ENCODE data around the gene RPS27. TPM values are rescaled to one million over a fixed set of nuclear protein-coding genes. Genes with fewer than 3 reads are reported as not detected.

RPS27 gene
- total and polyA plus RNA-seq, 2 donors (not counting 1 experiment from before 2014, with no cell fraction given), result 4,812 to 15,978 TPM

- Histone ChIP-seq H3K9ac (ENCODE audit: low read length) (peak overlapping the region; percentile 89), H3K27me3 (replicated peaks in 1 of 4; ENCODE audit: control extremely low read depth in 1 of 4, control insufficient read depth in 3 of 4, insufficient read depth in 4 of 4, low read length in 3 of 4) (no peaks in the 10 kb centered on the region), H3K9me3 (ENCODE audit: control extremely low read depth in 1 of 3, control insufficient read depth in 2 of 3, insufficient read depth in 1 of 3, low read length in 2 of 3) (no peaks in the 10 kb centered on the region), H3K4me1 (ENCODE audit: control insufficient read depth in 2 of 2, insufficient read depth in 2 of 2, low read length in 2 of 2) (peaks cover 24 to 43% of the 10 kb centered on the region in 2 donors), H3K79me2 (ENCODE audit: control insufficient read depth, insufficient read depth, low read length) (peaks cover 57% of the 10 kb centered on the region), H3K4me3 (ENCODE audit: control extremely low read depth in 1 of 5, extremely low read depth in 1 of 5, insufficient read depth in 1 of 5, low read depth in 2 of 5, low read length in 4 of 5) (peak overlapping the region; percentile 54 to 95 (median 85)), H3K4me2 (replicated peaks; ENCODE audit: low read depth, low read length, poor library complexity, severe bottlenecking) (peak overlapping the region; percentile 89), H4K20me1 (ENCODE audit: control insufficient read depth, insufficient read depth, low read length, poor library complexity, severe bottlenecking) (peaks cover 49% of the 10 kb centered on the region), H3K36me3 (replicated peaks in 1 of 2; ENCODE audit: control extremely low read depth in 1 of 2, control insufficient read depth in 1 of 2, extremely low read depth in 1 of 2, insufficient read depth in 2 of 2, low read length in 1 of 2) (peaks cover 17 to 64% of the 10 kb centered on the region in 2 experiments), H3K27ac (ENCODE audit: low read length in 2 of 2) (peak overlapping the region; percentile 91 to 98), H2AFZ (ENCODE audit: insufficient read depth, low read depth, low read length, poor library complexity, severe bottlenecking) (peak overlapping the region; percentile 53)
- no peak for ATAC-seq (ENCODE audit: low read depth)
- POLR2A ChIA-PET, result interaction anchor here (0.5 to 4.4 kb wide), 19 partner anchors 10 to 1043 kb away, joined by 3 to 124 read pairs (median 5); partner anchors contain the start of genes CREB3L4, CRTC2, GATAD2B and JTB
- intact Hi-C loops (cut with micrococcal nuclease), result no loop called here
- Mint-ChIP-seq H3K4me3 (peak overlapping the region; percentile 94), H3K9me3 (ENCODE audit: insufficient read depth) (no peaks in the 10 kb centered on the region), H3K4me1 (peaks cover 51% of the 10 kb centered on the region), H3K27ac (peak overlapping the region; percentile 96), H3K27me3 (no peaks in the 10 kb centered on the region)
- CTCF ChIA-PET, result interaction anchor here (0.8 to 5.9 kb wide), 11 partner anchors 9 to 94 kb away, joined by 3 to 65 read pairs (median 14); partner anchors contain the start of genes CREB3L4, CRTC2, GATAD2B and JTB
- 88% methylated on average over 9 of the region's 15 CpGs for WGBS (ENCODE audit: insufficient coverage)
- DNase-seq, result peak; percentile 53
- TF ChIP-seq CTCF (IDR thresholded peaks at IDR 0.05) (no peak), EZH2 (IDR thresholded peaks at IDR 0.05; ENCODE audit: borderline replicate concordance, insufficient read depth, low read depth, low read length, poor library complexity, severe bottlenecking) (no peak)
These were observed 46.3 kb upstream of the RPS27 start for GRCh38 chr1:153944005-153944826.
